Stimulated activated CD4-positive, alpha-beta T cell treated with anti-CD3 and anti-CD28 coated beads, Interleukin-1b, Interleukin-23, amount 100 ng/mL, for 24 hours (primary cell): ENCODE measurements around the gene MBOAT7.
"Not testable (repeated sequence)": the region's sequence is repeated elsewhere in the genome, so short reads cannot be mapped to it uniquely, and the experiment has no call there.

Source experiments
- DNase-seq, 4 experiments: peaks; one replicate each; pipeline ENCODE4 v3.0.0-alpha.2; 2020; ENCODE audit warnings: low read depth in 4 of 4, low spot score in 1 of 4

Gene MBOAT7

GRCh38 chr19:54209811-54210494 is 20.6 kb upstream of the MBOAT7 start:
- no peak for DNase-seq

- DNase-seq, result no peak
These were observed 19.9 kb upstream of the MBOAT7 start for GRCh38 chr19:54209058-54209810.

GRCh38 chr19:54208784-54209057 is 19.3 kb upstream of the MBOAT7 start:
- DNase-seq, result no peak

- DNase-seq, result peak in 1 of 4 experiments; percentile 36
These were observed 18.8 kb upstream of the MBOAT7 start for GRCh38 chr19:54207983-54208783.

GRCh38 chr19:54207676-54207982 is 18.2 kb upstream of the MBOAT7 start:
- DNase-seq, result no peak

GRCh38 chr19:54207193-54207592 is 17.8 kb upstream of the MBOAT7 start:
- DNase-seq, result not testable (repeated sequence)

- DNase-seq, result no peak
These were observed 17.4 kb upstream of the MBOAT7 start for GRCh38 chr19:54206831-54207177.

GRCh38 chr19:54206030-54206830 is 16.9 kb upstream of the MBOAT7 start:
- no peak for DNase-seq

GRCh38 chr19:54204767-54205468 is 15.5 kb upstream of the MBOAT7 start:
- DNase-seq, result no peak

GRCh38 chr19:54203151-54203611 is 13.8 kb upstream of the MBOAT7 start:
- no peak for DNase-seq

GRCh38 chr19:54201980-54202379 is 12.6 kb upstream of the MBOAT7 start:
- DNase-seq, result no peak

GRCh38 chr19:54201172-54201701 is 11.9 kb upstream of the MBOAT7 start:
- DNase-seq, result no peak

- no peak for DNase-seq
These were observed 10.0 kb upstream of the MBOAT7 start for GRCh38 chr19:54199401-54199800.

GRCh38 chr19:54197121-54197520 is 7.7 kb upstream of the MBOAT7 start:
- DNase-seq, result no peak

GRCh38 chr19:54196536-54196935 is 7.2 kb upstream of the MBOAT7 start:
- DNase-seq, result no peak

GRCh38 chr19:54194463-54194862 is 5.1 kb upstream of the MBOAT7 start:
- DNase-seq, result not testable (repeated sequence)

GRCh38 chr19:54193011-54193410 is 3.6 kb upstream of the MBOAT7 start:
- no peak for DNase-seq

GRCh38 chr19:54191811-54192453 is 2.6 kb upstream of the MBOAT7 start:
- no peak for DNase-seq

GRCh38 chr19:54191011-54191810 is 1.8 kb upstream of the MBOAT7 start, which contains the start of gene TSEN34:
Gene TSEN34, plus strand, starts transcription at chr19:54191308. Its CDS starts 57 bp downstream, at chr19:54191365.
- DNase-seq, result peak; percentile 69 to 85 (median 74)
